ENCODE measurements around the gene HPCAL1.
A peak's percentile ranks its signal among the peaks of the same experiment; 100 is the strongest.

HPCAL1 gene

GRCh38 chr2:10329580-10329879 lies 26.8 kb downstream of the HPCAL1 start:
- Histone ChIP-seq H3K4me3 (ENCODE audit: low read depth in 1 of 2, low read length in 2 of 2) (peak overlapping the region in 1 of 2 donors; percentile 15), H3K4me1 (ENCODE audit: control insufficient read depth in 1 of 2, insufficient read depth in 2 of 2, low read length in 2 of 2) (peaks cover 7 to 20% of the 10 kb centered on the region in 2 donors), H3K27me3 (ENCODE audit: low read depth, low read length) (no peaks in the 10 kb centered on the region), H3K9me3 (ENCODE audit: control insufficient read depth in 1 of 2, low read length in 2 of 2) (no peaks in the 10 kb centered on the region), H3K36me3 (ENCODE audit: control insufficient read depth in 1 of 2, insufficient read depth in 2 of 2, low read length in 2 of 2) (no peaks in the 10 kb centered on the region), H3K27ac (ENCODE audit: low read length) (peak overlapping the region; percentile 70)

DNA sequence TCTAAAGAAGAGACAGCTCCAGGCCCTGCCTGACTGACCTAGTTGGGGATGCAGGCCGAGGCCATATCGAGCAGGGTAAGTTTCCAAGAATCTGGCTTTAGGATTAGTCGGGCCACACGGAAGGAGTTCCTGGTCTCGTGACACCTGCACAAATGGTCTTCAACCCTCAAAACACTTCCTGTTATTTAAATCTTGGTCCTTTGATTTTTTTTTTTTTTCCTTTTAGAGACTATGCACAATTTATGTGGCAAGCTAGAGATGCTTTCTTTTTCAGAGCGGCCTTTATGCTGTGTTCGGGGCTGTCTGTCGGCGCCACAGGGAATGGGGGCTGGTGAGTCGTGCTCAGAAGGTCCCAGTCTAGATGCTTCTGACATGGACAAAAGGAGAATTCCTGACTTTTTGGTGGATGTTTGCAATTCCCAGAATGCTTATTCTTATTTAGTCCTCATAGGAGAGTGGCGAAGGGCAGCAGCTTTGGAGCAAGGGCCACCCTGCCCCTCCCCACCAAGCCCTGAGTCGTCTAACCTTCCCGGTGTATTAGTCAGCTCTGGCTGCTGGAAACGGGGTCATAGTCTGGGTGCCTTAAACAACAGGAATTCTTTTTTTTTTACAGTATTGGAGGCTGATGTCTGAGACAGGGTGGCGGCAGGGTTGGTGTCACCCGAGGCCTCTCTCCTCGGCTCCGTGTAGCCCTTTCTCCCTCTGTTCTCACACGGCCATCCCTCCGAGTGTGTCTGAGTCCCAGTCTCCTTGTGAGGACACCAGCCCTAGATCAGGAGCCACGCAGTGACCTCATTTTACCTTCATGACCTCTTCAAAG lies 27.4 kb downstream of the HPCAL1 start:
- Histone ChIP-seq H3K4me1 (ENCODE audit: control insufficient read depth in 1 of 2, insufficient read depth in 2 of 2, low read length in 2 of 2) (peaks cover 7 to 20% of the 10 kb centered on the region in 2 donors), H3K27ac (ENCODE audit: low read length) (peak overlapping the region; percentile 70), H3K36me3 (ENCODE audit: control insufficient read depth in 1 of 2, insufficient read depth in 2 of 2, low read length in 2 of 2) (peaks cover 0 to 3% of the 10 kb centered on the region in 2 donors), H3K27me3 (ENCODE audit: low read depth, low read length) (no peaks in the 10 kb centered on the region), H3K9me3 (ENCODE audit: control insufficient read depth in 1 of 2, low read length in 2 of 2) (peaks cover under 1 to 4% of the 10 kb centered on the region in 2 donors), H3K4me3 (ENCODE audit: low read depth in 1 of 2, low read length in 2 of 2) (peak overlapping the region; percentile 15 to 18)

DNA sequence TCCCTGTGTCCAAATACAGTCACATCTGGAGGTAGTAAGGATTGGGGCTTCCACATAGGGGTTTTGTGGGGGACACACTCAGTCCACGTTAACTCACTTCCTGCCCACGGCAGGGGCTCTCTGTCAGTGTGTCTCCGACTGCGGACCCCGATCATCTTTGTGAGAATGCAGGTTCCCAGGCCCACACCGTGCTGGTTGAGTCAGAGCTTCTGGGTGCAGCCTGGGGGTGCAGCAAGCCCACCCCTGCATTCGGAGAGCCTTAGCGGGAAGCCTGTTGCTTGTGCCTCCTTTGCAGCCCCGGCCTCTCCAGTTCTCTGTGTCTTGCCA lies 28.0 kb downstream of the HPCAL1 start:
- peaks cover 7 to 20% of the 10 kb centered on the region in 2 donors for H3K4me1 ChIP-seq (ENCODE audit: control insufficient read depth in 1 of 2, insufficient read depth in 2 of 2, low read length in 2 of 2)
- peak overlapping the region; percentile 70 for H3K27ac ChIP-seq (ENCODE audit: low read length)
- peaks cover 4 to 7% of the 10 kb centered on the region in 2 donors for H3K9me3 ChIP-seq (ENCODE audit: control insufficient read depth in 1 of 2, low read length in 2 of 2)
- H3K36me3 ChIP-seq (ENCODE audit: control insufficient read depth in 1 of 2, insufficient read depth in 2 of 2, low read length in 2 of 2): peaks cover 0 to 6% of the 10 kb centered on the region in 2 donors
- no peaks in the 10 kb centered on the region for H3K27me3 ChIP-seq (ENCODE audit: low read depth, low read length)
- peak overlapping the region; percentile 15 to 18 for H3K4me3 ChIP-seq (ENCODE audit: low read depth in 1 of 2, low read length in 2 of 2)

- Histone ChIP-seq H3K4me1 (ENCODE audit: control insufficient read depth in 1 of 2, insufficient read depth in 2 of 2, low read length in 2 of 2) (peaks cover 7 to 20% of the 10 kb centered on the region in 2 donors), H3K36me3 (ENCODE audit: control insufficient read depth in 1 of 2, insufficient read depth in 2 of 2, low read length in 2 of 2) (peaks cover 0 to 6% of the 10 kb centered on the region in 2 donors), H3K4me3 (ENCODE audit: low read depth in 1 of 2, low read length in 2 of 2) (no peak overlapping the region), H3K27me3 (ENCODE audit: low read depth, low read length) (no peaks in the 10 kb centered on the region), H3K27ac (ENCODE audit: low read length) (peak overlapping the region; percentile 28), H3K9me3 (ENCODE audit: control insufficient read depth in 1 of 2, low read length in 2 of 2) (peaks cover 4 to 7% of the 10 kb centered on the region in 2 donors)
Measured at GRCh38 chr2:10331027-10331701, 28.5 kb downstream of the HPCAL1 start.

- peak overlapping the region; percentile 28 for H3K27ac ChIP-seq (ENCODE audit: low read length)
- no peak overlapping the region for H3K4me3 ChIP-seq (ENCODE audit: low read depth in 1 of 2, low read length in 2 of 2)
- no peaks in the 10 kb centered on the region for H3K27me3 ChIP-seq (ENCODE audit: low read depth, low read length)
- peaks cover 7 to 20% of the 10 kb centered on the region in 2 donors for H3K4me1 ChIP-seq (ENCODE audit: control insufficient read depth in 1 of 2, insufficient read depth in 2 of 2, low read length in 2 of 2)
- H3K36me3 ChIP-seq (ENCODE audit: control insufficient read depth in 1 of 2, insufficient read depth in 2 of 2, low read length in 2 of 2): peaks cover 0 to 6% of the 10 kb centered on the region in 2 donors
- peaks cover 4 to 7% of the 10 kb centered on the region in 2 donors for H3K9me3 ChIP-seq (ENCODE audit: control insufficient read depth in 1 of 2, low read length in 2 of 2)
Measured at GRCh38 chr2:10331702-10332401, 29.1 kb downstream of the HPCAL1 start.

- Histone ChIP-seq H3K27ac (ENCODE audit: low read length) (peak overlapping the region; percentile 28), H3K27me3 (ENCODE audit: low read depth, low read length) (no peaks in the 10 kb centered on the region), H3K9me3 (ENCODE audit: control insufficient read depth in 1 of 2, low read length in 2 of 2) (peaks cover 4 to 7% of the 10 kb centered on the region in 2 donors), H3K4me3 (ENCODE audit: low read depth in 1 of 2, low read length in 2 of 2) (no peak overlapping the region), H3K36me3 (ENCODE audit: control insufficient read depth in 1 of 2, insufficient read depth in 2 of 2, low read length in 2 of 2) (peaks cover 0 to 6% of the 10 kb centered on the region in 2 donors), H3K4me1 (ENCODE audit: control insufficient read depth in 1 of 2, insufficient read depth in 2 of 2, low read length in 2 of 2) (peaks cover 7 to 20% of the 10 kb centered on the region in 2 donors)
Measured at GRCh38 chr2:10332402-10333246, 29.9 kb downstream of the HPCAL1 start.

GRCh38 chr2:10333247-10333613 lies 30.5 kb downstream of the HPCAL1 start:
- peaks cover 0 to 6% of the 10 kb centered on the region in 2 donors for H3K36me3 ChIP-seq (ENCODE audit: control insufficient read depth in 1 of 2, insufficient read depth in 2 of 2, low read length in 2 of 2)
- H3K9me3 ChIP-seq (ENCODE audit: control insufficient read depth in 1 of 2, low read length in 2 of 2): peaks cover 4 to 7% of the 10 kb centered on the region in 2 donors
- no peak overlapping the region for H3K27ac ChIP-seq (ENCODE audit: low read length)
- H3K4me1 ChIP-seq (ENCODE audit: control insufficient read depth in 1 of 2, insufficient read depth in 2 of 2, low read length in 2 of 2): peaks cover 7 to 20% of the 10 kb centered on the region in 2 donors
- H3K27me3 ChIP-seq (ENCODE audit: low read depth, low read length): no peaks in the 10 kb centered on the region
- H3K4me3 ChIP-seq (ENCODE audit: low read depth in 1 of 2, low read length in 2 of 2): no peak overlapping the region

DNA sequence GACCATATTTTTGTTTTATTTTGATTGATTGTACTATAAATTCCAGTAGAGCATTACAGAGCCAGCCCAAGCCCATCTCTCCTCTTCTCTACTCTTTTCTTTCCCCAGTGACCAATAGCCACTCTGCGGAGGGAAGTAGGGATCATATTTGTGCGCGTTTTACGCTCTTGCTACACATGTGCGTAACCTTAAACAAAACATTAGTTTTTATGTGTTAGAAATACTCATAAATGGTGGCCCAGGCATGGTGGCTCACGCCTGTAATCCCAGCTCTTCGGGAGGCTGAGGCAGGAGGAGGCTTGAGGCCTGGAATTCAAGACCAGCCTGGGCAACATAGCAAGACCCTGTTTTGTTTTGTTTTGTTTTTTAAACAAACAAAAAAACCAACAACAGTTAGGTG lies 31.3 kb downstream of the HPCAL1 start:
- peaks cover 0 to 6% of the 10 kb centered on the region in 2 donors for H3K36me3 ChIP-seq (ENCODE audit: control insufficient read depth in 1 of 2, insufficient read depth in 2 of 2, low read length in 2 of 2)
- H3K27ac ChIP-seq (ENCODE audit: low read length): no peak overlapping the region
- H3K4me1 ChIP-seq (ENCODE audit: control insufficient read depth in 1 of 2, insufficient read depth in 2 of 2, low read length in 2 of 2): peaks cover 7 to 20% of the 10 kb centered on the region in 2 donors
- H3K9me3 ChIP-seq (ENCODE audit: control insufficient read depth in 1 of 2, low read length in 2 of 2): peaks cover 4 to 7% of the 10 kb centered on the region in 2 donors
- H3K4me3 ChIP-seq (ENCODE audit: low read depth in 1 of 2, low read length in 2 of 2): no peak overlapping the region
- no peaks in the 10 kb centered on the region for H3K27me3 ChIP-seq (ENCODE audit: low read depth, low read length)

DNA sequence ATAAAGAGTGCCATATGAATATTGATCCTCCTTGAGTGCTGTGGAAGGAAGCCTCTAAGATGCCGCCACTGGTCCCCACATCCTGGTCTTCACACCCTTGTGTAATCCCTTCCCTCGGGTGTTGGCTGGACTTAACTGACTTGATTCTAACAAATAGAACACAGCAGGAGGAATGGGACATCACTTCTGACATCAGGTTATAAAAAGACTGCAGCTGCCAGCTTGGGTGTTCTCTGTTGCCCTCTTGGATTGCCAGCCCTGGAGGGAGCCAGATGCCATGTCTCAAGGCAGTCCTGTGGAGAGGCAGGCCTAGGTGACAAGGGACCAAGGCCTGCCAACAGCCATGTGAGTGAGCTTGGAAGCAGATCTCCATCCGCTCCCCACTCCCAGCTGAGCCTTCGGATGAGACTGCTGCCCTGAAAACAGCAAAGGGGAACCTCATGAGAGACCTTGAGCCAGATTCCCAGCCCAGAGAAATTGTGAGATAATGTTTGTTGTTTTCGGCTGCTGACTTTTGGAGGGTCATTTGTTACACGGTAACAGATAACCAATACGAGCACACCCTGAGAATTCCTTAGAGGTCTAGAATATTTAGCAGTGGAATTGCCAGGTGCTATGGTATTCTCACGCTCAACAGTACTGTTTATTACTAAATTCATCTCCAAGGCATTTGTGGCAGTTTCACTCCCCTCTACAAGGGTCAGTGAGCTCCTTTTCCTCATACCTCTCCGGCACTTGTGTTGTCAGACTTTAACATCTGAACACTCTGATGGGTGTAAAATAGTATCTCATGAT lies 32.5 kb downstream of the HPCAL1 start:
- Histone ChIP-seq H3K36me3 (ENCODE audit: control insufficient read depth in 1 of 2, insufficient read depth in 2 of 2, low read length in 2 of 2) (peaks cover 0 to 6% of the 10 kb centered on the region in 2 donors), H3K4me3 (ENCODE audit: low read depth in 1 of 2, low read length in 2 of 2) (no peak overlapping the region), H3K27me3 (ENCODE audit: low read depth, low read length) (no peaks in the 10 kb centered on the region), H3K4me1 (ENCODE audit: control insufficient read depth in 1 of 2, insufficient read depth in 2 of 2, low read length in 2 of 2) (peaks cover 6 to 15% of the 10 kb centered on the region in 2 donors), H3K9me3 (ENCODE audit: control insufficient read depth in 1 of 2, low read length in 2 of 2) (peaks cover 4 to 7% of the 10 kb centered on the region in 2 donors), H3K27ac (ENCODE audit: low read length) (no peak overlapping the region)

DNA sequence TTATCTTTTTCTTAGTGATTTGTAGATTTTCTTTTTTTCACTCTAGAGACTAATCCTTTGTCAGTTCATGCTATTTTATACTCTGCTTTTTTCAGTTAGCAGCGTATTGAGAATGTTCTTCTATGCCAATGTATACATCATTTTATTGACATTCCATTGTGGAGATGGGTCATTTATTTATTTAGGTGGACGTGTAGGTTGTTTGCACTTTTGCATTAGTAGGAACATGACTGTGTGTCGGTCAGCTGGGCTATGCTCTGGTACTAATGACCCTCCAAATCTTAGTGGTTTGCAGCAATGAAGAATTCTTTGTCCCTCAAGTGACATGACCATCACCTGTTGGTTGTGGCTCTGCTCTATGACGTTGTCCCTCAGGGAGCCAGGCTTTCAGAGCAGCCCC lies 33.6 kb downstream of the HPCAL1 start:
- peaks cover 0 to 6% of the 10 kb centered on the region in 2 donors for H3K36me3 ChIP-seq (ENCODE audit: control insufficient read depth in 1 of 2, insufficient read depth in 2 of 2, low read length in 2 of 2)
- no peaks in the 10 kb centered on the region for H3K27me3 ChIP-seq (ENCODE audit: low read depth, low read length)
- no peak overlapping the region for H3K4me3 ChIP-seq (ENCODE audit: low read depth in 1 of 2, low read length in 2 of 2)
- H3K27ac ChIP-seq (ENCODE audit: low read length): no peak overlapping the region
- H3K4me1 ChIP-seq (ENCODE audit: control insufficient read depth in 1 of 2, insufficient read depth in 2 of 2, low read length in 2 of 2): peaks cover 0 to 6% of the 10 kb centered on the region in 2 donors
- peaks cover 4 to 7% of the 10 kb centered on the region in 2 donors for H3K9me3 ChIP-seq (ENCODE audit: control insufficient read depth in 1 of 2, low read length in 2 of 2)
